ENCODE results near the gene SV2C. TPM values are rescaled to one million over a fixed set of nuclear protein-coding genes. Genes with fewer than 3 reads are reported as not detected.

The SV2C gene
- total RNA-seq, 1 experiment from 2014 or later = not detected

DNA sequence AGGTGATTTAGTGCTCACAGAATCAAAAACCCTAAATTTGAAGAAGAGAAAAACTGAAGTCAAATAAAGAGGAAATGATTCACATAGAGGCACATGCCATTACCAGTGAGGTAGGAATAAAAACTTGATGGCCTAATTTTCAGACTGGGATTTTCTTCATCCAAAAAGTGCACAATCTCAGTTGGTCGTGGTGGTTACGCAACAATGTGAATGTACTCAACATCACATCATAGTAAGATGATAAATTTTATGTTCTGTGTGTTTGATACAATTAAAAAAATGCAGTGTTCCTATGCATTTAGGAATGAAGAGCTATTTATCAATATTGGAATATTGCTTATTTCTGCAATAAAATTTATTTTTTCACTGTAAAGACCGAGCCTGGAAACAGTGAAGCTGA, 60.7 kb downstream of the SV2C start:
- no peaks in the 10 kb centered on the region for H3K4me1 ChIP-seq (ENCODE audit: control insufficient read depth in 1 of 2, insufficient read depth in 2 of 2, low read length in 2 of 2)
- CTCF ChIA-PET = interaction anchor here (3.9 kb wide), 1 partner anchor 31 kb away, joined by 19 read pairs; no protein-coding TSS in a partner anchor
- POLR2A ChIA-PET = no interaction called here
- TF ChIP-seq SP1 (IDR thresholded peaks at IDR 0.05; ENCODE audit: low read depth) (no peak), ELF1 (IDR thresholded peaks at IDR 0.05; ENCODE audit: borderline replicate concordance, low read depth) (no peak)
- TF ChIP-seq, protein P1, sequence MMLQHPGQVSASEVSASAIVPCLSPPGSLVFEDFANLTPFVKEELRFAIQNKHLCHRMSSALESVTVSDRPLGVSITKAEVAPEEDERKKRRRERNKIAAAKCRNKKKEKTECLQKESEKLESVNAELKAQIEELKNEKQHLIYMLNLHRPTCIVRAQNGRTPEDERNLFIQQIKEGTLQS (IDR thresholded peaks at IDR 0.05) = no peak
- H3K27me3 ChIP-seq (ENCODE audit: insufficient read depth, low read length) = peaks cover 21% of the 10 kb centered on the region
- H3K4me2 ChIP-seq (ENCODE audit: low read length) = no peak overlapping the region
- DNase-seq (ENCODE audit: low read depth, low spot score) (no peak), ATAC-seq (no peak)
- H3K9me3 ChIP-seq (ENCODE audit: control insufficient read depth in 1 of 2, insufficient read depth in 1 of 2, low read depth in 1 of 2, low read length in 2 of 2) = no peaks in the 10 kb centered on the region
- no TSS peak for BruUV-seq (replicated peaks)
- H3K27ac ChIP-seq (ENCODE audit: low read depth, low read length) = no peak overlapping the region
- no peak overlapping the region for H3K4me3 ChIP-seq (replicated peaks in 1 of 2; ENCODE audit: low read depth in 1 of 2, low read length in 2 of 2)
- H2AFZ ChIP-seq (ENCODE audit: low read depth, low read length, poor library complexity, severe bottlenecking) = no peak overlapping the region
- RAD21 ChIA-PET (ENCODE audit: low non-redundant PET in 1 of 2, low total read pairs in 2 of 2, uncharacterized antibody in 2 of 2, unreplicated experiment in 2 of 2) = no interaction called here
- H3K36me3 ChIP-seq (ENCODE audit: control insufficient read depth in 1 of 2, insufficient read depth in 2 of 2, low read length in 2 of 2) = no peaks in the 10 kb centered on the region
- intact Hi-C loops (cut with micrococcal nuclease) = no loop called here
- H4K20me1 ChIP-seq (ENCODE audit: insufficient read depth) = no peaks in the 10 kb centered on the region
- H3K9me2 ChIP-seq (ENCODE audit: insufficient read depth) = no peaks in the 10 kb centered on the region
- no peaks in the 10 kb centered on the region for H3K79me2 ChIP-seq (ENCODE audit: insufficient read depth, low read length)
- H3K9ac ChIP-seq (ENCODE audit: low read length) = no peak overlapping the region

DNA sequence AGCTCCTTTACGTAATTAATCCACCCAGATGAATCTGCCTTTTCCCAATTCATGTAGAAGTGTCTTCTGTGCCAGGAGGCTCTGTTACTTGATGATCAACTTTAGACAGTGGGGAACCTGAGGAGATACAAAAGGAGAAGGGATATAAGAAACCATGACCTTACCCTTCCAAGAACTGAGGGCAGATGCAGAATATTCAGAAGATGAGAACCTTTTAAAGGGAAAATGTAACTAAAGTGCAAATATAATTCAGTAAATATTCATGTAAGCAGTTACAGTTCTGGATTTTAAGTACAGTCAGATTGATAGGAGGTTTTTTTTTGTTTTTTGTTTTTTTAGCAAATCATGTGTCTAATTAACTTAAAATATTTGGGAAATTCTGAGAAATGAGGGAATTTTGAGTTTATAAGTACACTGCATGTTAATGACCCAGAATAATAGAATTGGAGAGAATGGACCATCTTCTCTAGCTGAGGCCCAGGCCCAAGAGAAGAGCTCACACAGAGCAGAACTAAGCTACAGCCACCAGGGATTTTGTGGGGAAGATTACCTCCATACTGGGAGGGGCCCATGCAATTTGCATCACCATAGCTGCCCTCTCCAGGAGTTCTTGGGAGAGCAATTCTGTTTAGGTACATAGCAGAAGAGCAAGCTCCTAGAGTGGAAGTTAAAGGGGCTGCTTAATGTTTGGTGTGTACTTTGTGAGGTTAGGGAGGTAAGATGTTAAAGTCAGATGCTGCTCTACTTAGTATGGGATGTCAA, 61.5 kb downstream of the SV2C start:
- ChIA-PET RAD21 (ENCODE audit: low non-redundant PET in 1 of 2, low total read pairs in 2 of 2, uncharacterized antibody in 2 of 2, unreplicated experiment in 2 of 2) (interaction anchor here in 1 of 2 experiments (0.7 kb wide), 1 partner anchor 436 kb away, joined by 3 read pairs; no protein-coding TSS in a partner anchor), CTCF (interaction anchor here (1.0 to 3.9 kb wide), 3 partner anchors 12 to 30 kb away, joined by 4 to 19 read pairs (median 6); no protein-coding TSS in a partner anchor), POLR2A (no interaction called here)
- Histone ChIP-seq H3K27me3 (ENCODE audit: insufficient read depth, low read length) (peaks cover 21% of the 10 kb centered on the region), H3K79me2 (ENCODE audit: insufficient read depth, low read length) (no peaks in the 10 kb centered on the region), H3K4me2 (ENCODE audit: low read length) (no peak overlapping the region), H3K9ac (ENCODE audit: low read length) (no peak overlapping the region), H3K27ac (ENCODE audit: low read depth, low read length) (no peak overlapping the region), H3K9me3 (ENCODE audit: control insufficient read depth in 1 of 2, insufficient read depth in 1 of 2, low read depth in 1 of 2, low read length in 2 of 2) (no peaks in the 10 kb centered on the region), H2AFZ (ENCODE audit: low read depth, low read length, poor library complexity, severe bottlenecking) (no peak overlapping the region), H3K9me2 (ENCODE audit: insufficient read depth) (no peaks in the 10 kb centered on the region), H3K4me3 (replicated peaks in 1 of 2; ENCODE audit: low read depth in 1 of 2, low read length in 2 of 2) (no peak overlapping the region), H3K36me3 (ENCODE audit: control insufficient read depth in 1 of 2, insufficient read depth in 2 of 2, low read length in 2 of 2) (no peaks in the 10 kb centered on the region), H4K20me1 (ENCODE audit: insufficient read depth) (no peaks in the 10 kb centered on the region), H3K4me1 (ENCODE audit: control insufficient read depth in 1 of 2, insufficient read depth in 2 of 2, low read length in 2 of 2) (no peaks in the 10 kb centered on the region)
- intact Hi-C loops (cut with micrococcal nuclease) = loop anchor here (5.0 kb wide), 1 partner anchor 113 kb away; no protein-coding TSS in a partner anchor
- BruUV-seq (replicated peaks) = no TSS peak
- DNase-seq (ENCODE audit: low read depth, low spot score) = no peak
- ATAC-seq = no peak
- TF ChIP-seq RAD21 (IDR thresholded peaks at IDR 0.05; ENCODE audit: low read depth) = no peak
- no peak for TF ChIP-seq EGR1 (IDR thresholded peaks at IDR 0.05; ENCODE audit: low read depth)
- no peak for TF ChIP-seq YY1 (IDR thresholded peaks at IDR 0.05; ENCODE audit: extremely low read depth, insufficient replicate concordance, low read depth, low read length)
- TF ChIP-seq, protein P2, sequence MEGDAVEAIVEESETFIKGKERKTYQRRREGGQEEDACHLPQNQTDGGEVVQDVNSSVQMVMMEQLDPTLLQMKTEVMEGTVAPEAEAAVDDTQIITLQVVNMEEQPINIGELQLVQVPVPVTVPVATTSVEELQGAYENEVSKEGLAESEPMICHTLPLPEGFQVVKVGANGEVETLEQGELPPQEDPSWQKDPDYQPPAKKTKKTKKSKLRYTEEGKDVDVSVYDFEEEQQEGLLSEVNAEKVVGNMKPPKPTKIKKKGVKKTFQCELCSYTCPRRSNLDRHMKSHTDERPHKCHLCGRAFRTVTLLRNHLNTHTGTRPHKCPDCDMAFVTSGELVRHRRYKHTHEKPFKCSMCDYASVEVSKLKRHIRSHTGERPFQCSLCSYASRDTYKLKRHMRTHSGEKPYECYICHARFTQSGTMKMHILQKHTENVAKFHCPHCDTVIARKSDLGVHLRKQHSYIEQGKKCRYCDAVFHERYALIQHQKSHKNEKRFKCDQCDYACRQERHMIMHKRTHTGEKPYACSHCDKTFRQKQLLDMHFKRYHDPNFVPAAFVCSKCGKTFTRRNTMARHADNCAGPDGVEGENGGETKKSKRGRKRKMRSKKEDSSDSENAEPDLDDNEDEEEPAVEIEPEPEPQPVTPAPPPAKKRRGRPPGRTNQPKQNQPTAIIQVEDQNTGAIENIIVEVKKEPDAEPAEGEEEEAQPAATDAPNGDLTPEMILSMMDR (IDR thresholded peaks at IDR 0.05 in 2 of 3, conservative IDR thresholded peaks at IDR 0.05 in 1 of 3; ENCODE audit: borderline replicate concordance in 1 of 3, insufficient read depth in 1 of 3, low read depth in 2 of 3, low read length in 2 of 3) = no peak
- no peak for TF ChIP-seq ELF1 (IDR thresholded peaks at IDR 0.05; ENCODE audit: borderline replicate concordance, low read depth)
- no peak for TF ChIP-seq FOSL1 (IDR thresholded peaks at IDR 0.05; ENCODE audit: low read depth)
- TF ChIP-seq JUND (IDR thresholded peaks at IDR 0.05) = no peak
- no peak for TF ChIP-seq POLR2A (IDR thresholded peaks at IDR 0.05; ENCODE audit: borderline replicate concordance, extremely low read depth, insufficient read depth, insufficient read length)
- no peak for TF ChIP-seq TCF7L2 (IDR thresholded peaks at IDR 0.05; ENCODE audit: borderline replicate concordance, extremely low read depth, insufficient read depth, insufficient read length)
- TF ChIP-seq, protein P3, sequence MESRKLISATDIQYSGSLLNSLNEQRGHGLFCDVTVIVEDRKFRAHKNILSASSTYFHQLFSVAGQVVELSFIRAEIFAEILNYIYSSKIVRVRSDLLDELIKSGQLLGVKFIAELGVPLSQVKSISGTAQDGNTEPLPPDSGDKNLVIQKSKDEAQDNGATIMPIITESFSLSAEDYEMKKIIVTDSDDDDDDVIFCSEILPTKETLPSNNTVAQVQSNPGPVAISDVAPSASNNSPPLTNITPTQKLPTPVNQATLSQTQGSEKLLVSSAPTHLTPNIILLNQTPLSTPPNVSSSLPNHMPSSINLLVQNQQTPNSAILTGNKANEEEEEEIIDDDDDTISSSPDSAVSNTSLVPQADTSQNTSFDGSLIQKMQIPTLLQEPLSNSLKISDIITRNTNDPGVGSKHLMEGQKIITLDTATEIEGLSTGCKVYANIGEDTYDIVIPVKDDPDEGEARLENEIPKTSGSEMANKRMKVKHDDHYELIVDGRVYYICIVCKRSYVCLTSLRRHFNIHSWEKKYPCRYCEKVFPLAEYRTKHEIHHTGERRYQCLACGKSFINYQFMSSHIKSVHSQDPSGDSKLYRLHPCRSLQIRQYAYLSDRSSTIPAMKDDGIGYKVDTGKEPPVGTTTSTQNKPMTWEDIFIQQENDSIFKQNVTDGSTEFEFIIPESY (IDR thresholded peaks at IDR 0.05; ENCODE audit: extremely low read depth, insufficient replicate concordance, low read length) = no peak
- TF ChIP-seq EZH2 (IDR thresholded peaks at IDR 0.05) = no peak
- TF ChIP-seq, protein P4, sequence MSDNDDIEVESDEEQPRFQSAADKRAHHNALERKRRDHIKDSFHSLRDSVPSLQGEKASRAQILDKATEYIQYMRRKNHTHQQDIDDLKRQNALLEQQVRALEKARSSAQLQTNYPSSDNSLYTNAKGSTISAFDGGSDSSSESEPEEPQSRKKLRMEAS (IDR thresholded peaks at IDR 0.05) = no peak

Measured in HCT116 (cell line).